HCT116 (cell line): ENCODE results near the gene MSI2. TPM values are rescaled to one million over a fixed set of nuclear protein-coding genes. Genes with fewer than 3 reads are reported as not detected.

Experiments
- ATAC-seq: fragments of 200-7000 bp; cut with Tn5 transposase; 2 replicates; pipeline ENCODE4 v1.9.1; 2020; ENCODE audit warnings: mild to moderate bottlenecking, moderate library complexity
- BruUV-seq: library from RNA; stranded (reverse); fragments of 400-500 nt; replicated peaks from 2 replicates; lab custom pipeline; 2021; lab: Mats Ljungman, UMichigan
- CTCF ChIA-PET: fragments of 300-600 bp; sonication (Branson Sonifier 250); formaldehyde crosslinking; loops from one replicate; lab custom pipeline; 2021; ENCODE audit warnings: antibody characterized with exemption; lab: Charles Lee
- POLR2A ChIA-PET: fragments of 300-600, 350-600 bp; sonication (Branson Sonifier 250); formaldehyde crosslinking; loops from one replicate; lab custom pipeline; 2021; ENCODE audit warnings: antibody characterized with exemption; lab: Charles Lee
- RAD21 ChIA-PET, 2 experiments: fragments of 300-600 bp; sonication (Branson Sonifier 250); formaldehyde crosslinking; loops; one replicate each; lab custom pipeline; 2023; ENCODE audit warnings: low total read pairs in 2 of 2; ENCODE audit not compliant: uncharacterized antibody in 2 of 2, unreplicated experiment in 2 of 2, low non-redundant PET in 1 of 2; lab: Charles Lee
- DNase-seq: peaks from one replicate; pipeline ENCODE4 v3.0.0-alpha.2; 2010; ENCODE audit warnings: low read depth, low spot score
- H2AFZ ChIP-seq: fragments of 200-600 bp; shearing (Covaris generic), sonication (generic); 2 replicates; pipeline ENCODE4 v1.6.1; 2017; ENCODE audit warnings: low read depth, mixed run types, mixed read lengths, antibody characterized with exemption, low read length; ENCODE audit not compliant: poor library complexity, severe bottlenecking
- H3K27ac ChIP-seq: 2 replicates; pipeline ENCODE4 v1.5.1; 2012; ENCODE audit warnings: low read depth, low read length
- H3K27me3 ChIP-seq: fragments of 200-600 bp; sonication (generic); 2 replicates; pipeline ENCODE4 v1.6.1; 2016; ENCODE audit warnings: mixed run types, low read length, mixed read lengths; ENCODE audit not compliant: insufficient read depth
- H3K36me3 ChIP-seq, 2 experiments: fragments of 200-500 bp in 1 of 2; fragments of 200-600 bp in 1 of 2; sonication (Bioruptor generic) in 1 of 2; sonication (generic) in 1 of 2; 2 replicates each; pipeline versions ENCODE4 v1.5.1 to v1.6.1; 2014 to 2016; ENCODE audit warnings: low read length in 2 of 2, inconsistent platforms in 1 of 2, mixed read lengths in 1 of 2, mixed run types in 1 of 2; ENCODE audit not compliant: insufficient read depth in 2 of 2, control insufficient read depth in 1 of 2
- H3K4me1 ChIP-seq, 2 experiments: fragments of 200-600 bp in 1 of 2; sonication (generic) in 1 of 2; 2 replicates each; pipeline versions ENCODE4 v1.5.1 to v1.6.1; 2012 to 2017; ENCODE audit warnings: low read length in 2 of 2, inconsistent platforms in 1 of 2, mild to moderate bottlenecking in 1 of 2, mixed read lengths in 1 of 2, mixed run types in 1 of 2, moderate library complexity in 1 of 2; ENCODE audit not compliant: insufficient read depth in 2 of 2, control insufficient read depth in 1 of 2
- H3K4me2 ChIP-seq: fragments of 200-600 bp; sonication (generic); 2 replicates; pipeline ENCODE4 v1.6.1; 2017; ENCODE audit warnings: mixed run types, low read length, mixed read lengths
- H3K4me3 ChIP-seq, 2 experiments: fragments of 200-600 bp in 1 of 2; sonication (generic) in 1 of 2; replicated peaks in 1 of 2; 2 replicates each; pipeline ENCODE4 v1.5.1; 2011 to 2016; ENCODE audit warnings: low read length in 2 of 2, control low read depth in 1 of 2, low read depth in 1 of 2, mild to moderate bottlenecking in 1 of 2, mixed read lengths in 1 of 2, mixed run types in 1 of 2
- H3K79me2 ChIP-seq: fragments of 200-600 bp; sonication (generic); 2 replicates; pipeline ENCODE4 v1.6.1; 2017; ENCODE audit warnings: mild to moderate bottlenecking, mixed run types, low read length, moderate library complexity, mixed read lengths; ENCODE audit not compliant: insufficient read depth
- H3K9ac ChIP-seq: fragments of 200-600 bp; sonication (generic); 2 replicates; pipeline ENCODE4 v1.6.1; 2016; ENCODE audit warnings: low read length, mixed read lengths
- H3K9me2 ChIP-seq: fragments of 200-600 bp; sonication (generic), shearing (Covaris generic); 2 replicates; pipeline ENCODE4 v1.6.1; 2017; ENCODE audit warnings: mixed run types, mild to moderate bottlenecking, moderate library complexity; ENCODE audit not compliant: insufficient read depth
- H3K9me3 ChIP-seq, 2 experiments: fragments of 200-500 bp in 1 of 2; fragments of 200-600 bp in 1 of 2; sonication (Bioruptor generic) in 1 of 2; sonication (generic) in 1 of 2; 2 replicates each; pipeline ENCODE4 v1.6.1; 2014 to 2017; ENCODE audit warnings: low read length in 2 of 2, mixed read lengths in 2 of 2, inconsistent platforms in 1 of 2, low read depth in 1 of 2, mild to moderate bottlenecking in 1 of 2, mixed run types in 1 of 2, moderate library complexity in 1 of 2; ENCODE audit not compliant: control insufficient read depth in 1 of 2, insufficient read depth in 1 of 2
- H4K20me1 ChIP-seq: fragments of 200-600 bp; sonication (generic), shearing (Covaris generic); 2 replicates; pipeline ENCODE4 v1.6.1; 2017; ENCODE audit warnings: mixed run types, mild to moderate bottlenecking, moderate library complexity; ENCODE audit not compliant: insufficient read depth
- ZFX ChIP-seq: fragments of 450-650 bp; IDR thresholded peaks from 2 replicates; pipeline ENCODE4 v1.6.1; 2017
- intact Hi-C: fragments of 100-400 bp; cut with micrococcal nuclease; formaldehyde crosslinking; loops from 2 replicates; pipeline ENCODE4 v1.10.0; 2022
- total RNA-seq: library from RNA; stranded (reverse); gene quantifications from one replicate; pipeline ENCODE4 v1.2.1, GENCODE V29; 2021; ENCODE audit not compliant: unreplicated experiment
- TF ChIP-seq, protein P1 (sequence below), 3 experiments: fragments of 200-600 bp in 1 of 3; sonication (generic) in 1 of 3; IDR thresholded peaks in 2 of 3; conservative IDR thresholded peaks in 1 of 3; 2 replicates each; pipeline ENCODE4 v1.5.1; 2012 to 2017; ENCODE audit warnings: low read depth in 2 of 3, low read length in 2 of 3, antibody characterized with exemption in 1 of 3, borderline replicate concordance in 1 of 3, control low read depth in 1 of 3, mild to moderate bottlenecking in 1 of 3, mixed read lengths in 1 of 3, mixed run types in 1 of 3, moderate library complexity in 1 of 3; ENCODE audit not compliant: insufficient read depth in 1 of 3
- TF ChIP-seq, protein P2 (sequence below): IDR thresholded peaks from 2 replicates; pipeline ENCODE4 v1.6.1; 2011; ENCODE audit warnings: mild to moderate bottlenecking, low read length, moderate library complexity; ENCODE audit not compliant: insufficient replicate concordance; ENCODE audit errors: extremely low read depth

The MSI2 gene
- total RNA-seq, 1 experiment from 2014 or later, result 137 TPM

DNA sequence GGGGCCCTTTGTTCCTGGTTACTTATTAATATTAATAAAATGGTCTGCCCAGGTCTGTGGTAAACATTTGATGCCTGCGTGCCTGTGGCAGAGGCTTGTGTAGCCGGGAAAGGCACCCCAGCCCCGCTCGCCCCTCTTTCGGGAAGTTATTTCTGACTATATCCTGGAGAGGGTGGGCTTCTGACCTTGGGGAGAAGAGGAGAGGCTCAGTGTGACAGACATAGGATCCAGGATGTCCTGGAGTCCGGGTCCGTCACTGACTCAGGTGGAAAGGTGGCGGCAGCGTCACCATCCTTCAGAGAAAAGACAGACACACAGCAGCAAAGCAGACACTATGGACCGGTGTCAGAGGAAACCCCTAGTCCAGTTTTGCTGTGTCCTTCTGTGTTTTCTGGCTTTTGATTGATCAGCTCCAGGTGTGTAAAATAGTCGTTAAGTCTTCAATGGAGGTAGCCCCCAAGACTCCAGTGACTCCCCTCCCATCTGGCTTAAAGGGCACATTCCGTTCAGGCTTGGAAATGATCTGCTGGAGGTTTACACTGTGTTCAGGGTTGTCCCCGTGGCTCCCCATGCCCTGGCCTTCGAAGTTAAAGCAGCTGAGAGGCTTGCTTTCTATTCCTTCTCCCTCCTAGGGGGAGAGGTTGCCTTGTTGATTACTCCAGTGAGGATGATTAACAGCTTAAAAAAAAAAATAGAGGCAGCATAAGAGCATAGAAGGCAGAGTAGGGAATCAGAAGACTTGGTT lies 407.2 kb downstream of the MSI2 start:
- Histone ChIP-seq H3K79me2 (no peaks in the 10 kb centered on the region), H3K9me3 (no peaks in the 10 kb centered on the region), H3K4me1 (peaks cover 12 to 21% of the 10 kb centered on the region in 2 experiments), H4K20me1 (no peaks in the 10 kb centered on the region), H3K9ac (peak overlapping the region; percentile 13; the same call in 1 of the 2 replicates), H3K27me3 (no peaks in the 10 kb centered on the region), H3K36me3 (no peaks in the 10 kb centered on the region), H3K27ac (peak overlapping the region; percentile 23; the same call in 1 of the 2 replicates), H3K9me2 (no peaks in the 10 kb centered on the region), H2AFZ (no peak overlapping the region), H3K4me3 (no peak overlapping the region), H3K4me2 (peak overlapping the region; percentile 71; the same call in 1 of the 2 replicates)
- DNase-seq (no peak), ATAC-seq (no peak)
- BruUV-seq, result no TSS peak
- ChIA-PET RAD21 (no interaction called here), POLR2A (no interaction called here), CTCF (interaction anchor here (1.0 to 1.1 kb wide), 3 partner anchors 9 to 420 kb away, joined by 3 to 5 read pairs (median 4); no protein-coding TSS in a partner anchor)
- intact Hi-C loops, result no loop called here
- TF ChIP-seq, protein P1, sequence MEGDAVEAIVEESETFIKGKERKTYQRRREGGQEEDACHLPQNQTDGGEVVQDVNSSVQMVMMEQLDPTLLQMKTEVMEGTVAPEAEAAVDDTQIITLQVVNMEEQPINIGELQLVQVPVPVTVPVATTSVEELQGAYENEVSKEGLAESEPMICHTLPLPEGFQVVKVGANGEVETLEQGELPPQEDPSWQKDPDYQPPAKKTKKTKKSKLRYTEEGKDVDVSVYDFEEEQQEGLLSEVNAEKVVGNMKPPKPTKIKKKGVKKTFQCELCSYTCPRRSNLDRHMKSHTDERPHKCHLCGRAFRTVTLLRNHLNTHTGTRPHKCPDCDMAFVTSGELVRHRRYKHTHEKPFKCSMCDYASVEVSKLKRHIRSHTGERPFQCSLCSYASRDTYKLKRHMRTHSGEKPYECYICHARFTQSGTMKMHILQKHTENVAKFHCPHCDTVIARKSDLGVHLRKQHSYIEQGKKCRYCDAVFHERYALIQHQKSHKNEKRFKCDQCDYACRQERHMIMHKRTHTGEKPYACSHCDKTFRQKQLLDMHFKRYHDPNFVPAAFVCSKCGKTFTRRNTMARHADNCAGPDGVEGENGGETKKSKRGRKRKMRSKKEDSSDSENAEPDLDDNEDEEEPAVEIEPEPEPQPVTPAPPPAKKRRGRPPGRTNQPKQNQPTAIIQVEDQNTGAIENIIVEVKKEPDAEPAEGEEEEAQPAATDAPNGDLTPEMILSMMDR (IDR thresholded peaks at IDR 0.05 in 2 of 3, conservative IDR thresholded peaks at IDR 0.05 in 1 of 3; ENCODE audit: borderline replicate concordance in 1 of 3, insufficient read depth in 1 of 3, low read depth in 2 of 3, low read length in 2 of 3), result no peak
- TF ChIP-seq, protein P2, sequence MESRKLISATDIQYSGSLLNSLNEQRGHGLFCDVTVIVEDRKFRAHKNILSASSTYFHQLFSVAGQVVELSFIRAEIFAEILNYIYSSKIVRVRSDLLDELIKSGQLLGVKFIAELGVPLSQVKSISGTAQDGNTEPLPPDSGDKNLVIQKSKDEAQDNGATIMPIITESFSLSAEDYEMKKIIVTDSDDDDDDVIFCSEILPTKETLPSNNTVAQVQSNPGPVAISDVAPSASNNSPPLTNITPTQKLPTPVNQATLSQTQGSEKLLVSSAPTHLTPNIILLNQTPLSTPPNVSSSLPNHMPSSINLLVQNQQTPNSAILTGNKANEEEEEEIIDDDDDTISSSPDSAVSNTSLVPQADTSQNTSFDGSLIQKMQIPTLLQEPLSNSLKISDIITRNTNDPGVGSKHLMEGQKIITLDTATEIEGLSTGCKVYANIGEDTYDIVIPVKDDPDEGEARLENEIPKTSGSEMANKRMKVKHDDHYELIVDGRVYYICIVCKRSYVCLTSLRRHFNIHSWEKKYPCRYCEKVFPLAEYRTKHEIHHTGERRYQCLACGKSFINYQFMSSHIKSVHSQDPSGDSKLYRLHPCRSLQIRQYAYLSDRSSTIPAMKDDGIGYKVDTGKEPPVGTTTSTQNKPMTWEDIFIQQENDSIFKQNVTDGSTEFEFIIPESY, result no peak
- TF ChIP-seq ZFX, result no peak
